ENCODE results near the gene SH3BP5L. TPM values are rescaled to one million over a fixed set of nuclear protein-coding genes. Genes with fewer than 3 reads are reported as not detected.
A peak's percentile ranks its signal among the peaks of the same experiment; 100 is the strongest.

SH3BP5L gene
- total RNA-seq, 1 donor from 2014 or later, result 25.6 TPM

DNA sequence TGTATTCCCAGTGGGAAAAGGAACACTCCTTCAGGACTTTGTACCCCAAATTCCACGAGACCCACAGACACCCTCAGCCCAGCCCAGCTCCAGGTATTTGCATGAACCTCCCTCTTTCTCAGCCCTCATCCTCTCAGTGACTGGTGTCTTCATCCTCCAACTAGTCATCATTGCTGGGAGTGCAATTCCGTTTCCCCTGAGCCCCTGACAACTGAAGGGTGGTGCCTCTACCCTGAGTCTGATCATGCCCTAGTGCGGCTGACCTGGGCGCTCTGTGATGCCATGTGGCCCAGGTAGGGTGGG lies 36.9 kb upstream of the SH3BP5L start:
- peak overlapping the region; percentile 65 for H3K4me3 ChIP-seq (ENCODE audit: low read depth, low read length)
- DNase-seq (ENCODE audit: low read depth), result no peak
- TF ChIP-seq CTCF (conservative IDR thresholded peaks at IDR 0.05; ENCODE audit: low read depth, low read length), result no peak

DNA sequence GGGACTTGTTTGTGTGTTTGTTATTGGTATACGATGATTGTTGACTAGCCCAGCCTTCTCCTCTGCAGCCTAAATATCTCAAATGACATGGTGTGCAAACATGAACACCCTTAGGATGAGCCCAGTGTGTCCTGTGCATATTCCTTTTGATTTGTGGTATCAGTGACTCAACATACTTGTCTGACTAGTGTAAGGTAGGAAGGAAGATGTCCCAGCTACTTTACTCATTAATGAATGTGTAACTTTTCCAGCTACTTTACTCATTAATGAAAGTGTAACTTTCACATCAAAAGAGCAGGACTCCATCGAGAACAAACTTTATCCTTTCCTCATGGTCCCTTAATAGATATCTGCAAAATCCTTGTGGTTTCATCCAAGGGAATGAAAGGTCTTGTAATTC lies 35.9 kb upstream of the SH3BP5L start:
- no peak for DNase-seq (ENCODE audit: low read depth)
- TF ChIP-seq CTCF (conservative IDR thresholded peaks at IDR 0.05; ENCODE audit: low read depth, low read length), result no peak
- H3K4me3 ChIP-seq (ENCODE audit: low read depth, low read length), result no peak overlapping the region

DNA sequence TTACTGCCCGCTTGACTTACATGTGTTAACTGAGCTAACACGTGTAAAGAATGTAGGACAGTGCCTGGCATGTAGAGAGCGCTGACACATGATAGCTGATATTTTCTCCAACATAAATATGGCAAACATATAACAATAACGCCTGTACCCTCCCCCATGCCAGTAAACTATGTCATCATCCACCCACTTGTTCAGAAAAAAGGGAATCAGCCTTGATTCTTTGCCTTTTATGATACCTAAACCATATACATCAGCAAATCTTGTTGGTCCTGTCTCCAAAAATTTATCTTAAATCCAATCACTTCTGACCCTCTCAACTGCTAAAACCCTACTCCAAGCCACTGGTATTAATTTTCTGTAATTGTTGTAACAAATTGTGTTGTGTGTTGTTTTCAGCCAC lies 34.3 kb upstream of the SH3BP5L start:
- no peak for DNase-seq (ENCODE audit: low read depth)
- TF ChIP-seq CTCF (conservative IDR thresholded peaks at IDR 0.05; ENCODE audit: low read depth, low read length), result no peak
- H3K4me3 ChIP-seq (ENCODE audit: low read depth, low read length), result no peak overlapping the region

GRCh38 chr1:248858891-248859889 lies 33.5 kb upstream of the SH3BP5L start, which contains the start of gene ZNF692:
Gene ZNF692 (minus strand): TSS chr1:248859085. CDS start chr1:248858309, 776 bp downstream.
- peak; percentile 66 for DNase-seq (ENCODE audit: low read depth)
- H3K4me3 ChIP-seq (ENCODE audit: low read depth, low read length), result peak within 1 kb of the TSS; percentile 59
- no peak for TF ChIP-seq CTCF (conservative IDR thresholded peaks at IDR 0.05; ENCODE audit: low read depth, low read length)

GRCh38 chr1:248858096-248858890 lies 32.6 kb upstream of the SH3BP5L start:
- peak overlapping the region; percentile 59 for H3K4me3 ChIP-seq (ENCODE audit: low read depth, low read length)
- no peak for DNase-seq (ENCODE audit: low read depth)
- TF ChIP-seq CTCF (conservative IDR thresholded peaks at IDR 0.05; ENCODE audit: low read depth, low read length), result peak; percentile 54

GRCh38 chr1:248857749-248858095 lies 32.0 kb upstream of the SH3BP5L start:
- H3K4me3 ChIP-seq (ENCODE audit: low read depth, low read length), result peak overlapping the region; percentile 59
- DNase-seq (ENCODE audit: low read depth), result no peak
- TF ChIP-seq CTCF (conservative IDR thresholded peaks at IDR 0.05; ENCODE audit: low read depth, low read length), result no peak

Data from epithelial cell of proximal tubule (primary cell).